ENCODE data around the gene SOX1.
A peak's percentile ranks its signal among the peaks of the same experiment; 100 is the strongest.

Gene SOX1

GRCh38 chr13:112071723-112072533 lies 5.0 kb downstream of the SOX1 start:
- Histone ChIP-seq H3K9ac (no peak overlapping the region), H3K36me3 (no peaks in the 10 kb centered on the region), H3K9me3 (peaks cover 27% of the 10 kb centered on the region), H3K4me3 (peak overlapping the region; percentile 46; the same call in 1 of the 2 replicates), H3K27me3 (peaks cover 100% of the 10 kb centered on the region), H3K4me1 (peaks cover 9% of the 10 kb centered on the region; the same call in 1 of the 2 replicates), H3K27ac (no peak overlapping the region), H3K4me2 (peak overlapping the region; percentile 61), H4K20me1 (peaks cover 86% of the 10 kb centered on the region)
- TF ChIP-seq Cebpa-rat (IDR thresholded peaks at IDR 0.05): no peak

GRCh38 chr13:112072534-112073244 lies 5.7 kb downstream of the SOX1 start:
- Histone ChIP-seq H3K27me3 (peaks cover 97% of the 10 kb centered on the region), H3K9ac (no peak overlapping the region), H3K27ac (no peak overlapping the region), H3K4me1 (peaks cover 9% of the 10 kb centered on the region; the same call in 1 of the 2 replicates), H3K4me2 (peak overlapping the region; percentile 61), H3K36me3 (no peaks in the 10 kb centered on the region), H4K20me1 (peaks cover 87% of the 10 kb centered on the region), H3K4me3 (peak overlapping the region; percentile 46), H3K9me3 (peaks cover 21% of the 10 kb centered on the region)
- no peak for TF ChIP-seq Cebpa-rat (IDR thresholded peaks at IDR 0.05)

GRCh38 chr13:112073245-112074138 lies 6.5 kb downstream of the SOX1 start:
- Histone ChIP-seq H3K4me1 (peaks cover 9% of the 10 kb centered on the region; the same call in 1 of the 2 replicates), H3K4me2 (peak overlapping the region; percentile 61), H4K20me1 (peaks cover 86% of the 10 kb centered on the region), H3K9ac (no peak overlapping the region), H3K27ac (no peak overlapping the region), H3K9me3 (peaks cover 13% of the 10 kb centered on the region), H3K27me3 (peaks cover 97% of the 10 kb centered on the region), H3K4me3 (peak overlapping the region; percentile 46; the same call in 1 of the 2 replicates), H3K36me3 (no peaks in the 10 kb centered on the region)
- TF ChIP-seq Cebpa-rat (IDR thresholded peaks at IDR 0.05): no peak

GRCh38 chr13:112074139-112074865 lies 7.4 kb downstream of the SOX1 start:
- no peak for TF ChIP-seq Cebpa-rat (IDR thresholded peaks at IDR 0.05)
- H3K27me3 ChIP-seq: peaks cover 97% of the 10 kb centered on the region
- H3K36me3 ChIP-seq: no peaks in the 10 kb centered on the region
- H3K9me3 ChIP-seq: peaks cover 5% of the 10 kb centered on the region; the same call in 1 of the 2 replicates
- no peak overlapping the region for H3K4me3 ChIP-seq
- no peak overlapping the region for H3K4me2 ChIP-seq
- no peak overlapping the region for H3K27ac ChIP-seq
- peaks cover 78% of the 10 kb centered on the region for H4K20me1 ChIP-seq
- H3K9ac ChIP-seq: no peak overlapping the region
- H3K4me1 ChIP-seq: peaks cover 9% of the 10 kb centered on the region; the same call in 1 of the 2 replicates

GRCh38 chr13:112077729-112078128 lies 10.8 kb downstream of the SOX1 start:
- no peak overlapping the region for H3K9ac ChIP-seq
- no peaks in the 10 kb centered on the region for H3K36me3 ChIP-seq
- no peak for TF ChIP-seq Cebpa-rat (IDR thresholded peaks at IDR 0.05)
- no peak overlapping the region for H3K4me2 ChIP-seq
- no peak overlapping the region for H3K4me3 ChIP-seq
- peaks cover 4% of the 10 kb centered on the region; the same call in 1 of the 2 replicates for H3K4me1 ChIP-seq
- H3K27ac ChIP-seq: no peak overlapping the region
- H4K20me1 ChIP-seq: peaks cover 44% of the 10 kb centered on the region
- 0 out of 2 replicates have a peak, but pooled peaks cover 5% of the 10 kb centered on the region for H3K9me3 ChIP-seq
- peaks cover 68% of the 10 kb centered on the region for H3K27me3 ChIP-seq

- H4K20me1 ChIP-seq: peaks cover 39% of the 10 kb centered on the region
- no peak overlapping the region for H3K27ac ChIP-seq
- no peak overlapping the region for H3K4me2 ChIP-seq
- peaks cover 63% of the 10 kb centered on the region for H3K27me3 ChIP-seq
- no peak overlapping the region for H3K9ac ChIP-seq
- no peaks in the 10 kb centered on the region for H3K36me3 ChIP-seq
- TF ChIP-seq Cebpa-rat (IDR thresholded peaks at IDR 0.05): no peak
- H3K9me3 ChIP-seq: peaks cover 10% of the 10 kb centered on the region
- no peak overlapping the region for H3K4me3 ChIP-seq
- no peaks in the 10 kb centered on the region for H3K4me1 ChIP-seq
Observed at GRCh38 chr13:112078216-112078615, 11.3 kb downstream of the SOX1 start.

- no peak overlapping the region for H3K27ac ChIP-seq
- H3K4me3 ChIP-seq: no peak overlapping the region
- H3K4me1 ChIP-seq: no peaks in the 10 kb centered on the region
- no peaks in the 10 kb centered on the region for H3K36me3 ChIP-seq
- peaks cover 31% of the 10 kb centered on the region for H4K20me1 ChIP-seq
- H3K9ac ChIP-seq: no peak overlapping the region
- peaks cover 18% of the 10 kb centered on the region for H3K9me3 ChIP-seq
- no peak for TF ChIP-seq Cebpa-rat (IDR thresholded peaks at IDR 0.05)
- H3K27me3 ChIP-seq: peaks cover 55% of the 10 kb centered on the region
- H3K4me2 ChIP-seq: no peak overlapping the region
Observed at GRCh38 chr13:112078879-112079531, 12.1 kb downstream of the SOX1 start.

- Histone ChIP-seq H3K27me3 (peaks cover 49% of the 10 kb centered on the region), H3K27ac (no peak overlapping the region), H3K4me2 (no peak overlapping the region), H3K36me3 (no peaks in the 10 kb centered on the region), H3K4me1 (no peaks in the 10 kb centered on the region), H3K9ac (no peak overlapping the region), H3K9me3 (peaks cover 25% of the 10 kb centered on the region), H4K20me1 (peaks cover 24% of the 10 kb centered on the region), H3K4me3 (no peak overlapping the region)
- no peak for TF ChIP-seq Cebpa-rat (IDR thresholded peaks at IDR 0.05)
Observed at GRCh38 chr13:112079696-112080095, 12.7 kb downstream of the SOX1 start.
